K562 (cell line): Measurements from ENCODE around the gene NR6A1. TPM values are rescaled to one million over a fixed set of nuclear protein-coding genes. Genes with fewer than 3 reads are reported as not detected.

Source experiments
- ATAC-seq: fragments of 200-7000 bp; cut with Tn5 transposase; 3 replicates; pipeline ENCODE4 v1.9.1; 2020; ENCODE audit warnings: moderate library complexity
- BruUV-seq: library from RNA; stranded (reverse); fragments of 400-500 nt; replicated peaks from 2 replicates; lab custom pipeline; 2021; lab: Mats Ljungman, UMichigan
- CTCF ChIA-PET: fragments of 300-600 bp; formaldehyde crosslinking; extraction: SDS; loops from one replicate; lab custom pipeline; 2021; ENCODE audit warnings: low intra/inter-chr PET ratio; lab: Yijun Ruan, JAX
- POLR2A ChIA-PET: fragments of 300-600, 350-650 bp; sonication (Branson Sonifier 250); formaldehyde crosslinking; extraction: SDS; loops from one replicate; lab custom pipeline; 2021; ENCODE audit warnings: antibody characterized with exemption, inconsistent platforms; lab: Yijun Ruan, JAX
- DNase-seq, 4 experiments: peaks; one replicate each; pipeline versions ENCODE4 v3.0.0 to v3.0.0-alpha.2; 2011 to 2018; ENCODE audit warnings: low spot score in 3 of 4, mixed read lengths in 3 of 4; ENCODE audit errors: extremely low read depth in 1 of 4
- FAIRE-seq: peaks from 2 replicates; lab custom pipeline; 2011; peaks lifted over from hg19 to GRCh38; lab: Jason Lieb, UNC
- H2AFZ ChIP-seq: 2 replicates; pipeline ENCODE4 v1.6.0; 2011; ENCODE audit warnings: low read depth, low read length, control low read depth, inconsistent platforms
- H3K27ac ChIP-seq: fragments of 200-600 bp; 3 replicates; pipeline ENCODE4 v1.8.0; 2011; ENCODE audit warnings: low read depth, mild to moderate bottlenecking, control low read depth, inconsistent platforms, low read length, moderate library complexity, mixed read lengths; ENCODE audit errors: extremely low read depth
- H3K27me3 ChIP-seq, 2 experiments: fragments of 300-600 bp in 1 of 2; 2 replicates in 1 of 2; 3 replicates in 1 of 2; pipeline versions ENCODE4 v1.6.0 to v1.8.0; 2011; ENCODE audit warnings: inconsistent platforms in 2 of 2, low read length in 2 of 2, mild to moderate bottlenecking in 1 of 2, mixed read lengths in 1 of 2, moderate library complexity in 1 of 2; ENCODE audit not compliant: control insufficient read depth in 2 of 2, insufficient read depth in 2 of 2
- H3K36me3 ChIP-seq: fragments of 300-600 bp; 3 replicates; pipeline ENCODE4 v1.8.0; 2011; ENCODE audit warnings: mild to moderate bottlenecking, low read length, inconsistent platforms; ENCODE audit not compliant: control insufficient read depth, insufficient read depth
- H3K4me1 ChIP-seq, 2 experiments: fragments of 200-600 bp in 1 of 2; replicated peaks in 1 of 2; 2 replicates in 1 of 2; 3 replicates in 1 of 2; pipeline versions ENCODE4 v1.5.1 to v1.8.0; 2011; ENCODE audit warnings: inconsistent platforms in 2 of 2, low read length in 2 of 2, mild to moderate bottlenecking in 1 of 2, mixed read lengths in 1 of 2, moderate library complexity in 1 of 2; ENCODE audit not compliant: control insufficient read depth in 2 of 2, insufficient read depth in 2 of 2
- H3K4me2 ChIP-seq: 2 replicates; pipeline ENCODE4 v1.6.1; 2011; ENCODE audit warnings: low read length, control low read depth, inconsistent platforms, mixed read lengths; ENCODE audit not compliant: insufficient read depth
- H3K4me3 ChIP-seq: fragments of 200-600 bp; sonication (generic), shearing (Covaris generic); 2 replicates; pipeline ENCODE4 v1.5.1; 2016; ENCODE audit warnings: control low read depth, inconsistent platforms
- H3K79me2 ChIP-seq: fragments of 200-600 bp; 3 replicates; pipeline ENCODE4 v1.8.0; 2011; ENCODE audit warnings: low read length, inconsistent platforms; ENCODE audit not compliant: control insufficient read depth, insufficient read depth
- H3K9ac ChIP-seq, 2 experiments: 2 replicates each; pipeline versions ENCODE4 v1.6.0 to v1.6.1; 2011; ENCODE audit warnings: low read depth in 2 of 2, low read length in 2 of 2, control low read depth in 1 of 2, inconsistent platforms in 1 of 2, mild to moderate bottlenecking in 1 of 2, mixed read lengths in 1 of 2; ENCODE audit not compliant: insufficient read depth in 1 of 2
- H3K9me1 ChIP-seq: one replicate; pipeline ENCODE4 v1.6.0; 2011; ENCODE audit warnings: inconsistent platforms, mild to moderate bottlenecking, low read length, moderate library complexity; ENCODE audit not compliant: control insufficient read depth, insufficient read depth
- H3K9me3 ChIP-seq: replicated peaks from 2 replicates; pipeline ENCODE4 v1.5.1; 2011; ENCODE audit warnings: low read depth, low read length, inconsistent platforms; ENCODE audit not compliant: control insufficient read depth, insufficient read depth
- H4K20me1 ChIP-seq: replicated peaks from 2 replicates; pipeline ENCODE4 v1.6.1; 2011; ENCODE audit warnings: low read length, inconsistent platforms, mixed read lengths; ENCODE audit not compliant: control insufficient read depth, insufficient read depth
- BRD4 ChIP-seq: fragments of 200-600 bp; sonication (generic); IDR thresholded peaks from 2 replicates; pipeline ENCODE4 v1.6.1; 2017; ENCODE audit warnings: inconsistent platforms
- GABPB2 ChIP-seq: fragments of 250-450 bp; sonication (Bioruptor Pico); conservative IDR thresholded peaks from 2 replicates; pipeline ENCODE4 v1.5.1; 2021; ENCODE audit warnings: mild to moderate bottlenecking
- RFX7 ChIP-seq: fragments of 250-450 bp; sonication (Bioruptor Pico); IDR thresholded peaks from 2 replicates; pipeline ENCODE4 v1.5.1; 2021; ENCODE audit warnings: mild to moderate bottlenecking
- TGIF2 ChIP-seq: sonication (generic); formaldehyde crosslinking; IDR thresholded peaks from 2 replicates; pipeline ENCODE4 v1.8.1; 2022; ENCODE audit warnings: mild to moderate bottlenecking, missing genetic modification reagents, moderate library complexity
- ZFX ChIP-seq: sonication (generic); formaldehyde crosslinking; IDR thresholded peaks from 2 replicates; pipeline ENCODE4 v1.8.0; 2022; ENCODE audit warnings: mild to moderate bottlenecking, missing genetic modification reagents, moderate library complexity
- WGBS: fragments of 100-300 bp; shearing (Covaris generic); methylation state at CpG from one replicate; pipeline ENCODE4 v1.1.6; 2016; ENCODE audit warnings: low coverage, mixed read lengths; ENCODE audit not compliant: insufficient coverage; ENCODE audit errors: missing lambda C conversion rate; 5-methylcytosine and 5-hydroxymethylcytosine counted together
- in situ Hi-C: fragments of 300-500 bp; cut with MboI; formaldehyde crosslinking; loops from 4 replicates; pipeline ENCODE4 v1.15.0; 2018; ENCODE audit warnings: inconsistent platforms, mixed read lengths
- intact Hi-C: fragments of 100-400 bp; cut with micrococcal nuclease; formaldehyde crosslinking; loops from 2 replicates; pipeline ENCODE4 v1.14.2; 2022
- polyA plus RNA-seq, 8 experiments: library from polyadenylated mRNA; depleted of rRNA in 4 of 8; stranded (reverse) in 5 of 8; unstranded in 3 of 8; fragments of >200 nt; fragmentation: Nextera tagmentation in 2 of 8; fragmentation: Illumina TruSeq in 1 of 8; extraction: Ambion mirVana in 2 of 8; extraction: Trizol in 1 of 8; gene quantifications; 2 replicates each; pipeline versions ENCODE4 v1.2.1 to v1.2.3, GENCODE V29; 2011 to 2014; ENCODE audit warnings: inconsistent platforms in 1 of 8, missing spikeins in 1 of 8
- total RNA-seq, 7 experiments: library from RNA; depleted of rRNA in 6 of 7; stranded (reverse); fragments of >200 nt in 6 of 7; fragmentation: Illumina TruSeq in 2 of 7; extraction: Trizol in 2 of 7; gene quantifications; 2 replicates each; pipeline versions ENCODE4 v1.2.1 to v1.2.3, GENCODE V29; 2011 to 2021; ENCODE audit warnings: low replicate concordance in 1 of 7
- TF ChIP-seq, protein P1 (sequence below), 3 experiments: fragments of 200-800 bp in 1 of 3; fragments of 250-450 bp in 1 of 3; fragments of 450-650 bp in 1 of 3; sonication (Bioruptor Pico) in 1 of 3; sonication (Bioruptor generic) in 1 of 3; formaldehyde crosslinking in 1 of 3; IDR thresholded peaks; 2 replicates each; pipeline versions ENCODE4 v1.6.1 to v1.8.0; 2016 to 2022; ENCODE audit warnings: mild to moderate bottlenecking in 2 of 3, missing genetic modification characterization in 2 of 3, missing compliant biosample characterization in 1 of 3, moderate library complexity in 1 of 3
- TF ChIP-seq, protein P2 (sequence below): IDR thresholded peaks from 2 replicates; pipeline ENCODE4 v1.6.1; 2012; ENCODE audit warnings: low read depth, low read length, improper control_type of control experiment, borderline replicate concordance

NR6A1 gene
- total and polyA plus RNA-seq, 9 of the 15 experiments (the other 6 are each of a cell fraction or from before 2014, with no cell fraction given): 9.7 to 55.4 (median 28.3) TPM

DNA sequence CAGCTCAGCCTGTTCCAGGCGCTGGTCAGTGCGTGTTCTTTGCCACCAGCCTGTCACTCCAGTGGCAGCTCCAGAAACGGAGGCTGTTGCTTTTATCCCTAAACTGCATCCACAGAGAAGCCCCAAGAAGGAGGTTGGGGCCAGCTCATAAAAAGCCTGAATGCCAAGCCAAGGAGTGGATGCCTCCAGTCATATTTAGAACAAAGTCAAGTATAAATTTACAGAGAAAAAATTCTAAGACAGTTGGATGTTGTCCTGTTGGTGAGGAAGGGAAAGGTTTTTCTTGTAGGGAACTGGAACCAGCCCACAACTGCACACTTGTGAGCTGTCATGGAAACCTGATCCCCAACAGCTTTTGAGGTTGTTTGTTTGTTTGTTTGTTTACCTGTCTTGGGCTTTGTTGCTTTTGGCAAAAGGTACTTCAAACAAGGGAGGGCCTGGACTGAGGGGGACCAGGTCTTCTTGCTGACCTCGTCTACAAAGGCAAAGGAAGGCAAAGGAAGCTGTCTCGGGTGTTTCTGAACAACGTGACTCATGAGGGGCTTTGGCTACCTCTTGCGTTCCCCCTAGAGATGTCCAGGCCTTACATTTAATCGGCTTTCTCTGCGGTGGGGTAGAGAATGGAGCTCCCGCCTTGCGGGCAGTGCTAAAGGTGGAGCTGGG is 42.5 kb upstream of the NR6A1 start:
- Histone ChIP-seq H3K36me3 (no peaks in the 10 kb centered on the region), H4K20me1 (no peaks in the 10 kb centered on the region), H3K79me2 (no peaks in the 10 kb centered on the region), H3K9ac (peak overlapping the region in 1 of 2 experiments; percentile 26; a peak in 1 of 4 replicates), H3K4me1 (peaks cover 7 to 17% of the 10 kb centered on the region in 2 experiments), H3K27ac (no peak overlapping the region), H3K4me2 (no peak overlapping the region), H2AFZ (peak overlapping the region; percentile 54), H3K4me3 (no peak overlapping the region), H3K9me3 (no peaks in the 10 kb centered on the region), H3K9me1 (no peaks in the 10 kb centered on the region), H3K27me3 (no peaks in the 10 kb centered on the region)
- POLR2A ChIA-PET: interaction anchor here (0.6 to 1.6 kb wide), 8 partner anchors 12 to 1873 kb away, joined by 3 to 6 read pairs (median 4); partner anchors contain the start of gene HSPA5
- intact Hi-C loops: no loop called here
- no peak for TF ChIP-seq RFX7
- ATAC-seq (no peak), FAIRE-seq (no peak), DNase-seq (no peak)
- no TSS peak for BruUV-seq
- in situ Hi-C loops: no loop called here
- WGBS: 42% methylated on average over 11 of the region's 11 CpGs
- CTCF ChIA-PET: no interaction called here

DNA sequence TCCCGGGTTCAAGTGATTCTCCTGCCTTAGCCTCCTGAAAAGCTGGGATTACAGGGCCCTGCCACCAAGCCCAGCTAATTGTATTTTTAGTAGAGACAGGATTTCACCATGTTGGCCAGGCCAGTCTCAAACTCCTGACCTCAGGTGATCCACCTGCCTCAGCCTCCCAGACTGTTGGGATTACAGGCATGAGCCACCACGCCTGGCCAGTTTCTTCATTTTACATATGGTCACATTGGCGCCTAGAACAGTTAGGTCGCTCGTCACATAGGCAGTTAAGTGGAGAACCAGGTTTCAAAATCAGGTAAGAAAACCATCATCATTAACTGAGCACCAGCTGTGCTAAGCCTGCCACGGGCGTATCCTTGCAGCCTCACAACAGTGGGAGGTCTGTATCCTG is 41.9 kb upstream of the NR6A1 start:
- Histone ChIP-seq H2AFZ (peak overlapping the region; percentile 54; the same call in 1 of the 2 replicates), H4K20me1 (no peaks in the 10 kb centered on the region), H3K27me3 (no peaks in the 10 kb centered on the region), H3K4me1 (peaks cover 3 to 19% of the 10 kb centered on the region in 2 experiments; a peak in 4 of 5 replicates), H3K4me2 (no peak overlapping the region), H3K36me3 (no peaks in the 10 kb centered on the region), H3K9me1 (no peaks in the 10 kb centered on the region), H3K79me2 (no peaks in the 10 kb centered on the region), H3K9ac (no peak overlapping the region), H3K27ac (no peak overlapping the region), H3K4me3 (no peak overlapping the region), H3K9me3 (no peaks in the 10 kb centered on the region)
- TF ChIP-seq GABPB2 (no peak), ZFX (CRISPR knock-in tag) (peak; percentile 31; the same call in 1 of the 2 replicates), BRD4 (no peak), TGIF2 (no peak)
- TF ChIP-seq, protein P1, sequence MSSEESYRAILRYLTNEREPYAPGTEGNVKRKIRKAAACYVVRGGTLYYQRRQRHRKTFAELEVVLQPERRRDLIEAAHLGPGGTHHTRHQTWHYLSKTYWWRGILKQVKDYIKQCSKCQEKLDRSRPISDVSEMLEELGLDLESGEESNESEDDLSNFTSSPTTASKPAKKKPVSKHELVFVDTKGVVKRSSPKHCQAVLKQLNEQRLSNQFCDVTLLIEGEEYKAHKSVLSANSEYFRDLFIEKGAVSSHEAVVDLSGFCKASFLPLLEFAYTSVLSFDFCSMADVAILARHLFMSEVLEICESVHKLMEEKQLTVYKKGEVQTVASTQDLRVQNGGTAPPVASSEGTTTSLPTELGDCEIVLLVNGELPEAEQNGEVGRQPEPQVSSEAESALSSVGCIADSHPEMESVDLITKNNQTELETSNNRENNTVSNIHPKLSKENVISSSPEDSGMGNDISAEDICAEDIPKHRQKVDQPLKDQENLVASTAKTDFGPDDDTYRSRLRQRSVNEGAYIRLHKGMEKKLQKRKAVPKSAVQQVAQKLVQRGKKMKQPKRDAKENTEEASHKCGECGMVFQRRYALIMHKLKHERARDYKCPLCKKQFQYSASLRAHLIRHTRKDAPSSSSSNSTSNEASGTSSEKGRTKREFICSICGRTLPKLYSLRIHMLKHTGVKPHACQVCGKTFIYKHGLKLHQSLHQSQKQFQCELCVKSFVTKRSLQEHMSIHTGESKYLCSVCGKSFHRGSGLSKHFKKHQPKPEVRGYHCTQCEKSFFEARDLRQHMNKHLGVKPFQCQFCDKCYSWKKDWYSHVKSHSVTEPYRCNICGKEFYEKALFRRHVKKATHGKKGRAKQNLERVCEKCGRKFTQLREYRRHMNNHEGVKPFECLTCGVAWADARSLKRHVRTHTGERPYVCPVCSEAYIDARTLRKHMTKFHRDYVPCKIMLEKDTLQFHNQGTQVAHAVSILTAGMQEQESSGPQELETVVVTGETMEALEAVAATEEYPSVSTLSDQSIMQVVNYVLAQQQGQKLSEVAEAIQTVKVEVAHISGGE (CRISPR knock-in tag; IDR thresholded peaks at IDR 0.05): no peak
- TF ChIP-seq, protein P2, sequence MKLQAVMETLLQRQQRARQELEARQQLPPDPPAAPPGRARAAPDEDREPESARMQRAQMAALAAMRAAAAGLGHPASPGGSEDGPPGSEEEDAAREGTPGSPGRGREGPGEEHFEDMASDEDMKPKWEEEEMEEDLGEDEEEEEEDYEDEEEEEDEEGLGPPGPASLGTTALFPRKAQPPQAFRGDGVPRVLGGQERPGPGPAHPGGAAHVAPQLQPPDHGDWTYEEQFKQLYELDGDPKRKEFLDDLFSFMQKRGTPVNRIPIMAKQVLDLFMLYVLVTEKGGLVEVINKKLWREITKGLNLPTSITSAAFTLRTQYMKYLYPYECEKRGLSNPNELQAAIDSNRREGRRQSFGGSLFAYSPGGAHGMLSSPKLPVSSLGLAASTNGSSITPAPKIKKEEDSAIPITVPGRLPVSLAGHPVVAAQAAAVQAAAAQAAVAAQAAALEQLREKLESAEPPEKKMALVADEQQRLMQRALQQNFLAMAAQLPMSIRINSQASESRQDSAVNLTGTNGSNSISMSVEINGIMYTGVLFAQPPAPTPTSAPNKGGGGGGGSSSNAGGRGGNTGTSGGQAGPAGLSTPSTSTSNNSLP: no peak
- ATAC-seq (no peak), FAIRE-seq (no peak), DNase-seq (no peak)
- 60% methylated on average over 7 of the region's 7 CpGs for WGBS
- POLR2A ChIA-PET: interaction anchor here (0.6 to 1.6 kb wide), 4 partner anchors 8 to 422 kb away, joined by 3 to 5 read pairs (median 4); no protein-coding TSS in a partner anchor
- intact Hi-C loops: no loop called here
- BruUV-seq: no TSS peak
- in situ Hi-C loops: no loop called here
- CTCF ChIA-PET: no interaction called here
